GM18867 (cell line): Measurements from ENCODE around the gene USP35.

ENCODE experiments used
- ATAC-seq: cut with Tn5 transposase; IDR thresholded peaks from one replicate; pipeline ENCODE4 v1.9.1; 2021; ENCODE audit warnings: mild to moderate bottlenecking, moderate library complexity; ENCODE audit not compliant: unreplicated experiment

The USP35 gene

GRCh38 chr11:78195917-78196560, 7.3 kb downstream of the USP35 start:
- ATAC-seq: no peak

GRCh38 chr11:78196661-78197091, 8.0 kb downstream of the USP35 start:
- no peak for ATAC-seq

- ATAC-seq: no peak
These were observed 9.1 kb downstream of the USP35 start for GRCh38 chr11:78197816-78198215.

GRCh38 chr11:78199015-78199652, 10.4 kb downstream of the USP35 start:
- ATAC-seq: no peak

GRCh38 chr11:78199653-78200015, 10.9 kb downstream of the USP35 start:
- no peak for ATAC-seq

GRCh38 chr11:78200061-78200460, 11.3 kb downstream of the USP35 start:
- no peak for ATAC-seq

GRCh38 chr11:78200553-78200952, 11.8 kb downstream of the USP35 start:
- no peak for ATAC-seq

- no peak for ATAC-seq
These were observed 12.5 kb downstream of the USP35 start for GRCh38 chr11:78201096-78201818.

- ATAC-seq: no peak
These were observed 14.0 kb downstream of the USP35 start for GRCh38 chr11:78202733-78203167.

GRCh38 chr11:78203184-78203583, 14.5 kb downstream of the USP35 start:
- no peak for ATAC-seq

- no peak for ATAC-seq
These were observed 16.5 kb downstream of the USP35 start for GRCh38 chr11:78205256-78205655.

GRCh38 chr11:78205691-78206090, 17.0 kb downstream of the USP35 start:
- no peak for ATAC-seq

- no peak for ATAC-seq
These were observed 19.0 kb downstream of the USP35 start for GRCh38 chr11:78207532-78208256.

GRCh38 chr11:78208257-78209165, 19.8 kb downstream of the USP35 start:
- no peak for ATAC-seq

- ATAC-seq: no peak
These were observed 20.8 kb downstream of the USP35 start for GRCh38 chr11:78209478-78209877.

- no peak for ATAC-seq
These were observed 21.4 kb downstream of the USP35 start for GRCh38 chr11:78210000-78210608.

- no peak for ATAC-seq
These were observed 22.8 kb downstream of the USP35 start for GRCh38 chr11:78211565-78211964.

GRCh38 chr11:78212586-78213371, 24.1 kb downstream of the USP35 start:
- ATAC-seq: no peak
